GM12891 (cell line): ENCODE data around the gene CHRDL2.

ENCODE experiments used
- PAX5 ChIP-seq: IDR thresholded peaks from 2 replicates; pipeline ENCODE4 v1.6.1; 2011; ENCODE audit warnings: low read length, moderate library complexity, mild to moderate bottlenecking; ENCODE audit not compliant: insufficient read depth, severe bottlenecking
- POLR2A ChIP-seq: IDR thresholded peaks from 2 replicates; pipeline ENCODE4 v1.6.1; 2011; ENCODE audit warnings: low read depth, low read length, control low read depth
- POLR2AphosphoS5 ChIP-seq: IDR thresholded peaks from 2 replicates; pipeline ENCODE4 v1.6.1; 2011; ENCODE audit warnings: low read depth, low read length, control low read depth
- POU2F2 ChIP-seq: IDR thresholded peaks from 2 replicates; pipeline ENCODE4 v1.6.1; 2011; ENCODE audit warnings: low read depth, mild to moderate bottlenecking, control low read depth, low read length, moderate library complexity
- SPI1 ChIP-seq: IDR thresholded peaks from 2 replicates; pipeline ENCODE4 v1.6.1; 2011; ENCODE audit warnings: low read depth, low read length, control low read depth
- TAF1 ChIP-seq: IDR thresholded peaks from 2 replicates; pipeline ENCODE4 v1.6.1; 2011; ENCODE audit warnings: low read depth, low read length, control low read depth

GRCh38 chr11:74696939-74697675, 34.1 kb downstream of the CHRDL2 start:
- TF ChIP-seq POLR2A, result no peak
- no peak for TF ChIP-seq PAX5
- TF ChIP-seq POLR2AphosphoS5, result no peak
- TF ChIP-seq TAF1, result no peak
- TF ChIP-seq POU2F2, result no peak
- no peak for TF ChIP-seq SPI1
